ENCODE results near the gene ZSWIM5. TPM values are rescaled to one million over a fixed set of nuclear protein-coding genes. Genes with fewer than 3 reads are reported as not detected.

Gene ZSWIM5
- total RNA-seq, 6 experiments from 2014 or later: 0.03 to 0.05 TPM; not detected in 4

- TF ChIP-seq, protein P1, sequence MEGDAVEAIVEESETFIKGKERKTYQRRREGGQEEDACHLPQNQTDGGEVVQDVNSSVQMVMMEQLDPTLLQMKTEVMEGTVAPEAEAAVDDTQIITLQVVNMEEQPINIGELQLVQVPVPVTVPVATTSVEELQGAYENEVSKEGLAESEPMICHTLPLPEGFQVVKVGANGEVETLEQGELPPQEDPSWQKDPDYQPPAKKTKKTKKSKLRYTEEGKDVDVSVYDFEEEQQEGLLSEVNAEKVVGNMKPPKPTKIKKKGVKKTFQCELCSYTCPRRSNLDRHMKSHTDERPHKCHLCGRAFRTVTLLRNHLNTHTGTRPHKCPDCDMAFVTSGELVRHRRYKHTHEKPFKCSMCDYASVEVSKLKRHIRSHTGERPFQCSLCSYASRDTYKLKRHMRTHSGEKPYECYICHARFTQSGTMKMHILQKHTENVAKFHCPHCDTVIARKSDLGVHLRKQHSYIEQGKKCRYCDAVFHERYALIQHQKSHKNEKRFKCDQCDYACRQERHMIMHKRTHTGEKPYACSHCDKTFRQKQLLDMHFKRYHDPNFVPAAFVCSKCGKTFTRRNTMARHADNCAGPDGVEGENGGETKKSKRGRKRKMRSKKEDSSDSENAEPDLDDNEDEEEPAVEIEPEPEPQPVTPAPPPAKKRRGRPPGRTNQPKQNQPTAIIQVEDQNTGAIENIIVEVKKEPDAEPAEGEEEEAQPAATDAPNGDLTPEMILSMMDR (IDR thresholded peaks at IDR 0.05): no peak
- H3K4me3 Mint-ChIP-seq: peak overlapping the region; percentile 91
- H3K27ac Mint-ChIP-seq: peak overlapping the region; percentile 24; the same call in 1 of the 2 replicates
- peaks cover 48% of the 10 kb centered on the region for H3K4me1 Mint-ChIP-seq (ENCODE audit: low read depth)
- H3K9me3 Mint-ChIP-seq: no peaks in the 10 kb centered on the region
- no peak for DNase-seq
- peaks cover 24% of the 10 kb centered on the region for H3K36me3 Mint-ChIP-seq (ENCODE audit: low read depth)
- no peaks in the 10 kb centered on the region for H3K27me3 Mint-ChIP-seq (ENCODE audit: insufficient read depth)
These were observed 196.2 kb downstream of the ZSWIM5 start for GRCh38 chr1:45009956-45010854.

DNA sequence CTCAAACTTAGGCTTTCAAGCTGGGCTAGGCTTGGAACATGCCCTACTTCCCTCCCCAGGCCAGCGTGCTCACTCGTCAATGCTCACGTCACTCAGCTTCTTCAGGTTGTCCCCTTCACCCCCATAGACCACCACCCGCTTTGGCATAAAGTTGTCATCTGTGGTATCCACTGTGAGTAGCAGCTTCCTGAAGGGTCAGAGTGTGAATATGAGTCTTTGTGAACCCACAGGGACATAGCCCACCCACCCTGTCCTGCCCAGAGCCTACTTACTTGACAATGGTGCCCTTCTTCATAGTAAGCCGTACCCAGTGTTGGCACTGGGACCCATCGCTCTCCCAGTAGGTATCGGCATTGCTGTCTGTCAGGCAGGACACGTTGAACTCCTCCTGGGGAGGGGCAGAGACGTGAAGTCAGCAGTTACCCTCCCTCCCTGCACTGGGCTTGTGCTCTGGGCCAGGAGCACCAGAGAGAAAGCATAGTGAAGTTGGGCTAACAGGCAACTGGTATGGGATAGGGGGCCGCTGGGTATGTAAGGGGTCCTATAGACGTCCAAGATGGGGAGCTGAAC, 197.0 kb downstream of the ZSWIM5 start:
- no peaks in the 10 kb centered on the region for H3K27me3 Mint-ChIP-seq (ENCODE audit: insufficient read depth)
- peaks cover 16% of the 10 kb centered on the region for H3K36me3 Mint-ChIP-seq (ENCODE audit: low read depth)
- H3K4me1 Mint-ChIP-seq (ENCODE audit: low read depth): peaks cover 41% of the 10 kb centered on the region
- H3K9me3 Mint-ChIP-seq: no peaks in the 10 kb centered on the region
- no peak for DNase-seq
- TF ChIP-seq, protein P1 (IDR thresholded peaks at IDR 0.05): no peak
- H3K27ac Mint-ChIP-seq: no peak overlapping the region
- peak overlapping the region; percentile 91 for H3K4me3 Mint-ChIP-seq

DNA sequence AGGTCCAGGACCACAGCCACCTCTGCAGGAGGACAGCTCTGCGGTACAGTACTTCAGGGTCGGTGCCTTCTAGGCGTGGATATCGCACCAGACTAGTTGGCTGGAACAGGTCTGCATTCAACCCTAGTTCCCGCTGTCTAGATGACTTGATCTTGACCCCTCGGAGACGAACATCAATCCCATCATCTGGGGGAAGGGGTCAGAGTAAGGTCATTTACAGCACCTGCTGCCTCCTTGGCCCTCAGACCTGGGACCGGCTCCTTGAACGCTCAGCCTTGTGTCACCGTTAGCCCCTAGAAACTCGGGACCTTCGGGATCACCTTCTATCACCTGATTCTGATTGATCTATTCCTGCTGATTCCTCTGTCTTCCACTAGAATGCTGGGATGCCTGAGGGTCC, 197.9 kb downstream of the ZSWIM5 start:
- Mint-ChIP-seq H3K36me3 (ENCODE audit: low read depth) (peaks cover 13% of the 10 kb centered on the region), H3K9me3 (no peaks in the 10 kb centered on the region), H3K27me3 (ENCODE audit: insufficient read depth) (no peaks in the 10 kb centered on the region), H3K4me1 (ENCODE audit: low read depth) (peaks cover 33% of the 10 kb centered on the region), H3K4me3 (no peak overlapping the region), H3K27ac (no peak overlapping the region)
- TF ChIP-seq, protein P1 (IDR thresholded peaks at IDR 0.05): no peak
- DNase-seq: no peak

- Mint-ChIP-seq H3K27ac (no peak overlapping the region), H3K36me3 (ENCODE audit: low read depth) (peaks cover 13% of the 10 kb centered on the region), H3K9me3 (no peaks in the 10 kb centered on the region), H3K27me3 (ENCODE audit: insufficient read depth) (no peaks in the 10 kb centered on the region), H3K4me1 (ENCODE audit: low read depth) (peaks cover 28% of the 10 kb centered on the region), H3K4me3 (no peak overlapping the region)
- DNase-seq: no peak
- TF ChIP-seq, protein P1 (IDR thresholded peaks at IDR 0.05): no peak
These were observed 198.3 kb downstream of the ZSWIM5 start for GRCh38 chr1:45008076-45008475.

DNA sequence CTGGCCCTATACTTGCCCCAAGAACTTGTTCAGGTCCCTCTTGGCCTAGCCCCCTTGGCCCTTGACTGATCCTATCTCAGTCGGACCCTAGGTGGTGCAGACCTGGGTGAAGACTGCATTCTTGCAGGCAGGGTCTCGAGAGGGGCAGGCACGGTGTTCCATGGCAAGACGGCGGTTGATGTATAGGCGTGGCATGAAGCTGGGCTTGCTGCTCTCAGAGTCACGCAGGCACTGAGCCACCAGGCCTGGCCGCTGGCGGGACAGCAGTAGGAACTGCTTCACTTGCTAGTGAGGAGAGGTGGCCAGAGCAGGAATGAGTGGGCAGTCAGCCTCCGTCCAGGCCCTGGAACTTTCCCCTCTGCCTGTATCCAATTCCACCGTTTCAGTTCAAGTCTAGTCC, 199.1 kb downstream of the ZSWIM5 start:
- Mint-ChIP-seq H3K36me3 (ENCODE audit: low read depth) (peaks cover 20% of the 10 kb centered on the region), H3K4me1 (ENCODE audit: low read depth) (peaks cover 23% of the 10 kb centered on the region), H3K9me3 (no peaks in the 10 kb centered on the region), H3K4me3 (no peak overlapping the region), H3K27ac (no peak overlapping the region), H3K27me3 (ENCODE audit: insufficient read depth) (no peaks in the 10 kb centered on the region)
- no peak for DNase-seq
- TF ChIP-seq, protein P1 (IDR thresholded peaks at IDR 0.05): no peak

Measured in HFFc6 (cell line).